Ishikawa (cell line): ENCODE data around the gene CHRM5.

Experiments
- CEBPB ChIP-seq: IDR thresholded peaks from 2 replicates; pipeline ENCODE4 v1.6.1; 2012
- CREB1 ChIP-seq: IDR thresholded peaks from 2 replicates; pipeline ENCODE4 v1.6.1; 2012; ENCODE audit warnings: low read depth
- EGR1 ChIP-seq: IDR thresholded peaks from 2 replicates; pipeline ENCODE4 v1.6.1; 2012
- EP300 ChIP-seq: IDR thresholded peaks from 2 replicates; pipeline ENCODE4 v1.6.1; 2012; ENCODE audit warnings: borderline replicate concordance
- FOXM1 ChIP-seq: IDR thresholded peaks from 2 replicates; pipeline ENCODE4 v1.6.1; 2012; ENCODE audit warnings: low read depth, borderline replicate concordance
- NFIC ChIP-seq: IDR thresholded peaks from 2 replicates; pipeline ENCODE4 v1.6.1; 2012
- RAD21 ChIP-seq: IDR thresholded peaks from 2 replicates; pipeline ENCODE4 v1.6.1; 2012; ENCODE audit warnings: low read depth
- REST ChIP-seq: IDR thresholded peaks from 2 replicates; pipeline ENCODE4 v1.6.1; 2012; ENCODE audit warnings: low read depth, mild to moderate bottlenecking
- TAF1 ChIP-seq: IDR thresholded peaks from 2 replicates; pipeline ENCODE4 v1.6.1; 2012; ENCODE audit warnings: low read depth, mild to moderate bottlenecking
- TCF12 ChIP-seq: IDR thresholded peaks from 2 replicates; pipeline ENCODE4 v1.6.1; 2012; ENCODE audit warnings: low read depth
- TEAD4 ChIP-seq: IDR thresholded peaks from 2 replicates; pipeline ENCODE4 v1.6.1; 2012
- YY1 ChIP-seq: IDR thresholded peaks from 2 replicates; pipeline ENCODE4 v1.6.1; 2012; ENCODE audit warnings: low read depth
- ZBTB7A ChIP-seq: IDR thresholded peaks from 2 replicates; pipeline ENCODE4 v1.6.1; 2012; ENCODE audit warnings: low read depth
- TF ChIP-seq, protein P1 (sequence below): IDR thresholded peaks from 2 replicates; pipeline ENCODE4 v1.6.1; 2012
- TF ChIP-seq, protein P2 (sequence below): IDR thresholded peaks from 2 replicates; pipeline ENCODE4 v1.6.1; 2012

Gene CHRM5

DNA sequence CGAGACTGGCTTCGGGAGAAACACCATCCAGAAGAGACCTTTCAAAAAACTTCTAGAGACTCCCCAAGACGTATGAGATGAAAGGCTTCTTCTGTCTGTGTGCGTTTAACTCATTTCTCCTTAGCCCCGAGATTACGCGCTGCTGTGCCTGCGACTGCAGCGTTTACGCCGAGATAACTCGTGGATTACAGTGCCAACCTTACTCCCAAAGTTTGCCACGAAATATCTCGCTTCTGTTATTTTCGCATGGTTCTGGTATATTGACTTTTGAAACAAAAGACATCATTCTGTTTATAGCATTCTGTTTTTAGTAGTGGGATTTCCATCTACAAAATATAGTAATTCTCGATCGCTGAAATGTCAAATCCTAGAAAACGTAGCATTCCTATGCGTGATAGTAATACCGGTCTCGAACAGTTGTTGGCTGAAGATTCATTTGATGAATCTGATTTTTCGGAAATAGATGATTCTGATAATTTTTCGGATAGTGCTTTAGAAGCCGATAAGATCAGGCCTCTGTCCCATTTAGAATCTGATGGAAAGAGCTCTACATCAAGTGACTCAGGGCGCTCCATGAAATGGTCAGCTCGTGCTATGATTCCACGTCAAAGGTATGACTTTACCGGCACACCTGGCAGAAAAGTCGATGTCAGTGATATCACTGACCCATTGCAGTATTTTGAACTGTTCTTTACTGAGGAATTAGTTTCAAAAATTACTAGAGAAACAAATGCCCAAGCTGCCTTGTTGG, 134.1 kb downstream of the CHRM5 start:
- no peak for TF ChIP-seq YY1
- TF ChIP-seq, protein P1, sequence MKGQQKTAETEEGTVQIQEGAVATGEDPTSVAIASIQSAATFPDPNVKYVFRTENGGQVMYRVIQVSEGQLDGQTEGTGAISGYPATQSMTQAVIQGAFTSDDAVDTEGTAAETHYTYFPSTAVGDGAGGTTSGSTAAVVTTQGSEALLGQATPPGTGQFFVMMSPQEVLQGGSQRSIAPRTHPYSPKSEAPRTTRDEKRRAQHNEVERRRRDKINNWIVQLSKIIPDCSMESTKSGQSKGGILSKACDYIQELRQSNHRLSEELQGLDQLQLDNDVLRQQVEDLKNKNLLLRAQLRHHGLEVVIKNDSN = 0 out of 2 replicates have a peak, but pooled peaks have one; percentile 33

DNA sequence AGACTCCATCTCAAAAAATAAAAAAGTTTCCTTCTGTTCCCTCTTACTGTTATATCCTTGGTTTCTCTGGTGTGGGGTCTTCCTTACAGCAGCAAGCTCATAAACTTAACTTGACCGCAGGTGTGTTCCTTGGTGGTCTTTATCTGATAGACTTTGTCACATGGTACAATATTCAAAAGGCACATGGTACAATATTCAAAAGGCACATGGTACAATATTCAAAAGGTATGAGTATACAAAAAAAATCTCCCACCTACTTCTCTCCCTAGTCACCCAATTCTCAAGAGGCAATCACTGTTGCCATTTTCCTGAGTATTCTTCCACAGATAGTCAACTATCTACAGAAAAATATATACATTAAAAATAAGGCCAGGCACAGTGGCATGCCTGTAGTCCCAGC, 138.1 kb downstream of the CHRM5 start:
- TF ChIP-seq EGR1 (no peak), RAD21 (no peak), TAF1 (no peak), TCF12 (no peak), ZBTB7A (no peak), TEAD4 (no peak)
- TF ChIP-seq, protein P1 = no peak

GRCh38 chr15:34107315-34107714, 139.0 kb downstream of the CHRM5 start:
- TF ChIP-seq, protein P1 = no peak
- TF ChIP-seq TAF1 (no peak), TCF12 (no peak), EGR1 (no peak), TEAD4 (no peak), FOXM1 (no peak), NFIC (no peak)

DNA sequence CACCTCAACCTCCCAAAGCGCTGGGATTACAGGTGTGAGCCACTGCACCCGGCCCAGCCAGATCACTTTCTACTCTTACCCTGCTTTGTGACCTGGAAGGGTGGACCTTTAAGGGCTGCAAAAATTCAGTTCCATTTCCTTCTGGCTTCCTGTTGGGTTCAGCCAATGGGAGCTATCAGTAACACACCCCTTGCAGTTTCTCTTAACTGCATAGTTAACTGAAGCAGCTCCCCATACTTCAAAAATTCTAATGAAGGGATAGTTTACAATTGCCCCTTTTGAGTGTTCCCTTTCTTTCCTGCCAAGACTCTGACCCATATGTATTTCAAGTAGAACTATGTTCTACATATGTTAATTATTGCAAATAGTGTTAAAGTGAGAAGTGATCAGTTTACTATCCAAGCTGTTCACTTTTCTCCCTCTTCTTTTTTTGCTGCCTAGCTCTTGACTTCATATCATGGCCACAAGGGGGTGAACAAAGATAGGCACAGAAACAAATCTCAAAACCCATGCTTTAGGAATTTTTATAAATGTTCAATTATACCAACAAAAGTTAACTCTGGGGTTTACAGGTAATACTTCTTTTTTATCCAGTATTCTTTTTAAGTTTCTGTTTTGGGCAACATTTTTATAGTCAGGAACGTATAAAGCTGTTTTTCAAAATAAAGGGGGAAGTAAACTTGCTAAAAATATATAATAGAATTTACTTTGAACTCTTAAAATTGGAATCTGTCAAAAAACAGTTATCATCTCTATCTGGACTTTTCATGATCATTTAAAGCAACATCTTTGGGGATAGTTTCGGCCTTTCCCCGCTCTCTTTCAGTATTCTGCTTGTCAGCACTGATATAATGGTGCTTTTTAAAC, 141.7 kb downstream of the CHRM5 start:
- TF ChIP-seq RAD21 = peak; percentile 78
- TF ChIP-seq EGR1 = no peak

GRCh38 chr15:34111488-34111887, 143.2 kb downstream of the CHRM5 start:
- no peak for TF ChIP-seq NFIC
- no peak for TF ChIP-seq FOXM1
- TF ChIP-seq EGR1 = no peak
- TF ChIP-seq ZBTB7A = no peak
- no peak for TF ChIP-seq YY1
- TF ChIP-seq, protein P2, sequence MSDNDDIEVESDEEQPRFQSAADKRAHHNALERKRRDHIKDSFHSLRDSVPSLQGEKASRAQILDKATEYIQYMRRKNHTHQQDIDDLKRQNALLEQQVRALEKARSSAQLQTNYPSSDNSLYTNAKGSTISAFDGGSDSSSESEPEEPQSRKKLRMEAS = no peak
- TF ChIP-seq TAF1 = no peak
- TF ChIP-seq REST = no peak
- TF ChIP-seq TCF12 = no peak
- TF ChIP-seq CREB1 = no peak
- TF ChIP-seq TEAD4 = no peak
- TF ChIP-seq, protein P1 = no peak
- TF ChIP-seq RAD21 = no peak
- TF ChIP-seq CEBPB = no peak
- TF ChIP-seq EP300 = no peak

GRCh38 chr15:34114215-34114614, 145.9 kb downstream of the CHRM5 start:
- TF ChIP-seq FOXM1 (no peak), REST (no peak), CEBPB (no peak), TCF12 (no peak), NFIC (no peak), ZBTB7A (no peak), TAF1 (no peak), CREB1 (no peak), TEAD4 (no peak), RAD21 (no peak), YY1 (no peak)
- TF ChIP-seq, protein P2 = no peak
- TF ChIP-seq, protein P1 = no peak
